NCI-H446 (cell line): ENCODE measurements around the gene ALOX12B.
"Not testable (repeated sequence)": the region's sequence is repeated elsewhere in the genome, so short reads cannot be mapped to it uniquely, and the experiment has no call there.

ENCODE experiments used
- DNase-seq, 2 experiments: peaks; one replicate each; lab custom pipeline; 2025; lab: John Stamatoyannopoulos, UW

Gene ALOX12B

DNA sequence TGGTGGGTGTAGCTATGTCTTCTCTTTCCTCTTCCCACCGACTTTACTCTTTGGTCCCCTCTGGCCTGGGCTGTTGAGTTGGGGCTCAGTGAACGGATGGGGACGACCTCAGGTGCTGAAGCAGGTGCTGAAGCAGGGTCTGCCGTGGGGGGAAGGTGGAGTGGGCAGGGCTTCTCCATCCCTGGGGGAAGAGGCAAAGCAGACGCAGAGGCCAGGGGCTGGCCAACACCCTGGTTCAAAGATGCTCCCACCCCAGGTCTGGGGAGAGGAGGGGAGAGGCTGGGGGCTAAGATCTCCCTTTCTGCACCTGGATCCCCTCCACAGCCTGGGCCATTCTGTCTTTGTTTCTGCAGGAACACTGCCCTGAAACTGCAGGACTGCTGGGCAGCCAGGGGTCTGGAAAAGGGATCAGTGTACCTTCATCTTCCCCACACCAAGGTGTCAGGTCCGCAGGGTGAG lies 22.9 kb downstream of the ALOX12B start:
- no peak for DNase-seq

DNA sequence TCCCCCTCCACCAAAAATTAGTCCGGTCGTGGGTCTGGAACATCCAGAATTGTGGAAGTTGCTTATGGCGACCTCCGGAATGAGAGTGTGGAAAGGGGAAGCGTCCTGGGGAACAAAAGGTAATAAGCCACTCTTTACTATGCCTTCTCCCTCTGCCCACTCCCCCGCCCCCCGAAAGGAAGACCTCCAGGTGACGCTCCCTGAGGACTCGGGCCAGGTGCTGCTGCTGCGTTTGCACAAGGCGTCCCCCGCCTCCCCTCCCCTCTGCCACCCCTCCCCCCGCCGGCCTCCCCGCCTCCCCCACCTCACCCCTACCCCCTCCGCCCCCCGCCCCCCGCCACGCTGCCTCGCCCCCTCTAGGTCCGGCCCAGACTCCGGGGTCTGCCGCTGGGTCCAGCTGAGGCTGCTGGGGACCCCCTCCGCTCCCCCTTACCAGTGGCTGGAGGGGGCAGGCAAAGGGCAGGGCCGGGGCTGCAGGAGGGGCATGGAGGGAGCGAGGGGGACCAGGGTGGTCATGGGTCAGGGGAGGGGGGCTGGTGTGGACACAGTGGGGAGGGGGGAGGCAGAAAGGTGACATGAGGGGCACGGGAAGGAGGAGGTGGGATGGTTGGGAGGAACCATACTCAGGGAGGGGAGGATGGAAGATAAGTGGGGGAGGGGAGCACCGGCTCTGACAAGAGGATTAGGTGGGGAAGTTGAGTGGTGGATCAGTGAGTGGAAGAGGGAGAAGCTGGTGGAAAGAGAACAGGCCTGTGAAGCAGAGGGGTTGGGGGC lies 23.6 kb downstream of the ALOX12B start:
- DNase-seq, result no peak

DNA sequence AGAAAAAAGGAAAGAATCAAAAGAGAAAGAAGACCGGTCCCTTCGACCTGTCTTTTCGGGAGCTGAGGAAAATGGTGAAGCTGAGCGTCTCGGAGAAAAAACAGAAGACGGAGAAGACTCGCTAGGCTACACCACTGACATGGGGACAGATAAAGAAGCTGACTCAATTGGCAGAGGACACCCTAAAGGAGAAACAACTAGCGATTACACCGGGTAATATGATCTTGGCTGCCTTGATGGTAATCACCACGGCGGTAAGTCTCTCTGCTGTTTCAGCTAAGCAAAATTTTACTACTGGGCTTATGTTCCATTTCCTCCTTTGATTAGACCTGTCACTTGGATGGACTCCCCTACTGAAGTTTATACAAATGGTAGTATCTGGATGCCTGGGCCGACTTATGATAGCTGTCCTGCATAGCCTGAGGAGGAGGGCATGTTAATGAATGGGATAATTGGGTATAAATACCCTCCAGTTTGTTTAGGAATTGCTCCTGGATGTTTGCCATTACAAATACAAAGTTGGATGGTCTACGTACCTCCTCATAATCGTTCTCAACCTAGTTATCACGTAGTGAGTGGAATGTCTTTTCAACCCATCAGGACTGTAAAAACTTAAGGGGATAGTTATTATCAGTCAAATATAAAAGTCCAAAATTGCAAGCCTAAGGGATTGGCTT lies 24.6 kb downstream of the ALOX12B start:
- DNase-seq, result no peak

DNA sequence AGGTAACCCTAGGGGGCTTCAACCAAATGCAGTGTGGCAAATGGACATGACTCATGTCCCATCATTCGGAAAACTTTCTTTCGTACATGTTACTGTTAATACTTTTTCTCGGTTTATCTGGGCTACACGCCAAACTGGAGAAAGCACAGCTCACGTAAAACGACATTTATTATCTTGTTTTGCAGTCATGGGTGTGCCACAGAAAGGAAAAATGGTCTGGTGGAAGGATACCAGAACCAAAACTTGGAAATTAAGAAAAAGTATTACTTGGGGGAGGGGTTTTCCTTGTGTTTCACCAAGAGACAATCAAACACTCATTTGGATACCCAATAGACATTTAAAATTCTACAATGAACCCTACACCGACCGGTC lies 25.1 kb downstream of the ALOX12B start:
- no peak for DNase-seq

DNA sequence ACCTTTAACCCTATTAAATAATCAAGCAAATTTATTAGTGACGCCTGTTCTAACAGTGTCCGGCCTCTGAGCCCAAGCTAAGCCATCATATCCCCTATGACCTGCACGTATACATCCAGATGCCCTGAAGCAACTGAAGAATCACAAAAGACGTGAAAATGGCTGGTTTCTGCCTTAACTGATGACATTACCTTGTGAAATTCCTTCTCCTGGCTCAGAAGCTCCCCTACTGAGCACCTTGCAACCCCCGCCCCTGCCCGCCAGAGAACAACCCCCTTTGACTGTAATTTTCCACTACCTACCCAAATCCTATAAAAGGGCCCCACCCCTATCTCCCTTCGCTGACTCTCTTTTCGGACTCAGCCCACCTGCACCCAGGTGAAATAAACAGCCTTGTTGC lies 25.7 kb downstream of the ALOX12B start:
- DNase-seq, result not testable (repeated sequence)

DNA sequence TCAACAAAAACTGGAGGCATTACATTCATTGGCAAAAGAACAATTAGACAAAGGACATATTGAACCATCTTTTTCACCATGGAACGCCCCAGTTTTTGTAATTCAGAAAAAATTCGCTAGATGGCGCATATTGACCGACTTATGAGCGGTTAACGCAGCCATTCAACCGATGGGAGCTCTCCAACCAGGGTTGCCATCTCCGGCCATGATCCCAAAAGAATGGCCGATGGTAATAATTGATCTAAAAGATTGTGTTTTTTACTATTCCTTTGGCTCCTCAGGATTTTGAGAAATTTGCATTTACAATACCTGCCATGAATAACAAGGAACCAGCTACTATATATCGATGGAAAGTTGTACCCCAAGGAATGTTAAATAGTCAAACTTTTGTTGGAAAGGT lies 27.2 kb downstream of the ALOX12B start:
- DNase-seq, result peak; percentile 68 to 92

DNA sequence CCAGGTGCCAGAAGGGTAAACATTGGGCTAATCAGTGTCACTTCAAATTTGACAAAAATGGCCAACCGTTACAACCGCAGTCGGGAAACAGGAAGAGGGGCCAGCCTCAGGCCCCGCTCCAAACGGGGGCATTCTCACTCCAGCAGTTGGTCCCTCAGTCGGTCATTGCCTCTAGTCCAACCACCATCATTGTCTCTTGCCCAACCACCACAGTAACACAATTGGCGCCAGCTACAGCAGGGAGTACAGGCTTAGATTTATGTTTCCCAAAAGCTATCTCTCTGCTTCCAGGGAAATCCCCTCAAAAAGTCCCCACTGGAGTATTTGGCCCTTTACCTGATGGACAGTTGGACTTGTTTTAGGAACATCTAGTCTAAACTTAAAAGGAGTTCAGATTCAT lies 28.4 kb downstream of the ALOX12B start:
- DNase-seq, result no peak

DNA sequence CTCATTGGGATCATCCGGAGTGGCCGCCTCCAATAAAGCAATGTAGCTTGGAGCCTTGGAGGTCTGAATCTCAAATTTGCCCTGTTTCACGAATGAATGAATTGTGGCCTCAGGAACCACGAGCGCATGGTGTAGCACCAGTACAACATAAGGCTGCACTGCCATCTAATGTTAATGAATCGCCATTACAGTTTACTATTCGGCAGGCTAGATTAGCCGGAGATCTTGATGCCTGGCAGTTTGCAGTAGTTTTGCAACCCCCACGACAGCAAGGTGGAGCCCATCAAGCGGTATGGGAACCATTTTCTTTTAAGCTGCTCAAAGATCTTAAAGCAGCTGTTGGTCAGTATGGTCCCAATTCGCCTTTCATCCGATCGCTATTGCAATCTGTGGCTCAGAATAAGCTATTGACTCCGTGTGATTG lies 29.8 kb downstream of the ALOX12B start:
- peak; percentile 80 to 92 for DNase-seq

DNA sequence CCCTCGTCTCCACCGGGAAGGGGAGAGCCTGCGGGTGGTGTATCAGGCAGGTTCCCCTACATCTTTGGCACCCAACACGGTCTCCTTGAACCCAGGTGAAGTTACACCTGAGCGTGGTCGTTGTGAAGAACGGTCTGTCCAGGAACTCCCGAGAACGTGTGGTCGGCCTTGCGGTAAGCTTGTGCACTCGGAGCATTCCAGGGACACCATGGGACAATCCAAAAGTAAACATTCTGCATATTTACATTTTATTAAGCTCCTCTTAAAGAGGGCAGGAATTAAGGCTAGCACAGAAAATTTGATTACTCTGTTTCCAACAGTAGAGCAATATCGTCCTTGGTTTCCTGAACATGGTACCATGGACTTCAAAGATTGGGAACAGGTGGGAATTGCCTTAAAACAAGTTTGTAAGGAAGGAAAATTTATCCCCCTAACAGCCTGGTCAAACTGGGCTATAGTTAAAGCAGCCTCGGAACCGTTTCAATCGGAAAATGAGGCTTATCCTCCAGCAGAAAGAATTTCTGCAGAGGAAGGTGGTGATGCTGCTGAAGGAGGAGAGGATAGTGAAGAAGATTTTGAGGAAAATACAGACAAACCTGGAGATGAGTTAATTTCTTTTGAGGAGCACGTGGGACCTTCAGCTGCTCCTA lies 30.4 kb downstream of the ALOX12B start:
- no peak for DNase-seq

DNA sequence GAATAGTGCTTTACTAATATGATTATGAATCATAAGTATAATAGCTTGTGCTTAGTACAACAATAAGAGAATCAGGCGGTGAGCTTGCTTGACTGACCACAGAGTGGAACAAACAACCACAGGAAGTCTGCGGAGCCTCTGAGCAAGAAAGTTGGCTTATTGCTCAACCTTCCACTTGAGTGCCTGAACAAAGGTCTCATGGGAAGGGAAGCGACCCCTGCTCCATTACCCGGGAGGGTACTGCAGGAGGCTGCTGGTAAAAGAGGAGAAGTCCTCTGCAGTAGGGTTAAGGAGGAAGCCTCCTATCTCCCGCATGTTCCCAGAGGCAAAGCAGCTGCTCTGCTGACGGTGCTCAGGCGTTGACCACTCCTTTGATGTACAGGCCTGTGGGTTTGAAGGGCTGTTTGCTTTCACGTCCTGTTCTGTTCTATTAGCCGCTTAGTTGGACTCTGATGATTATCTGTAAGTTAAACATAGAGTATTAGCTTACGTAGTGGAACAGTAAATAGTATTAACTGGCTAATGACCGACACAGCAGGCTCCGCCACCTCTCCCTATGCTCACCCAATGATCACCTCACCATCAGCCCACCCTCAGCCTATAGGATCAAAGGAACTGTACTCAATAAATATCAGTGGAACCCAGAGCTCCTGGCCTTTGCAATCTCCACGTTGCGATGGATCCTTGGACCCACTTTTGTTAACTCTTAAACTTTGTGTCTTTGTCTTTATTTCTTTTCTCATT lies 31.1 kb downstream of the ALOX12B start:
- DNase-seq, result no peak

DNA sequence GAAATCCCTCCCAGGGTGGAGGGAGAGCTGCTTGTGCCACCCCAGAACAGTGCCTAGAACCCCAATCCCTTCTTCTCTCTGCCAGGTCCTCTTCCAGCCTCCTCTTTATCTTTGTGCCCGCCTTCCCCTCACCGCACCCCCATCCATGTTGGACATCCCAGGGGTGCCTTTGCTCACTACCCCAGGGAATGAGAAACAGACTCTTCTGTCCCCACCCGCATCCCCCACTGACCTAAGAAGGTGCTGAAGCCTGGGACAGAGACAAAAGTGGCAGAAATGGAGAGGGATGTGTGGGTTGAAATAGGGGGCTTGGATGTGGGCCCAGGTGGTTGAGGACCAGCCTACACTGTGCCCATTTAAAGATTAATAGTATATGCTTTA lies 31.7 kb downstream of the ALOX12B start:
- no peak for DNase-seq

DNA sequence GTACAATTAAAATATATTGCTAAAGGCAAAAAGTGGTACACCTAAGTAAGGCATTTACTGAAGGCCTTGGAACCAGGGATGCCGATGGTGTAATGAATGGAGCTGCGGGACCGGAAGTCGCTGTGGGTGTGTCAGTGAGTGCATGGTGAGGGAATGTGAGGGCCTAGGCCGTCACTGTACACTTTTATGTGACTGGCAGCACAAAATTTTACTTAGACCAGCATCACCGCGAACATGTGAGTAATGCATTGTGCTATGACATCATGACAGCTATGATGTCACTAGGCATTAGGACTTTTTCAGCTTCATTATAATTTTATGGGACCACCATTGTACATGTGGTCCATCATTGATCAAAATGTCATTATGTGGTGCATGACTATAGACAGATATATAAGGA lies 33.9 kb downstream of the ALOX12B start:
- DNase-seq, result no peak

DNA sequence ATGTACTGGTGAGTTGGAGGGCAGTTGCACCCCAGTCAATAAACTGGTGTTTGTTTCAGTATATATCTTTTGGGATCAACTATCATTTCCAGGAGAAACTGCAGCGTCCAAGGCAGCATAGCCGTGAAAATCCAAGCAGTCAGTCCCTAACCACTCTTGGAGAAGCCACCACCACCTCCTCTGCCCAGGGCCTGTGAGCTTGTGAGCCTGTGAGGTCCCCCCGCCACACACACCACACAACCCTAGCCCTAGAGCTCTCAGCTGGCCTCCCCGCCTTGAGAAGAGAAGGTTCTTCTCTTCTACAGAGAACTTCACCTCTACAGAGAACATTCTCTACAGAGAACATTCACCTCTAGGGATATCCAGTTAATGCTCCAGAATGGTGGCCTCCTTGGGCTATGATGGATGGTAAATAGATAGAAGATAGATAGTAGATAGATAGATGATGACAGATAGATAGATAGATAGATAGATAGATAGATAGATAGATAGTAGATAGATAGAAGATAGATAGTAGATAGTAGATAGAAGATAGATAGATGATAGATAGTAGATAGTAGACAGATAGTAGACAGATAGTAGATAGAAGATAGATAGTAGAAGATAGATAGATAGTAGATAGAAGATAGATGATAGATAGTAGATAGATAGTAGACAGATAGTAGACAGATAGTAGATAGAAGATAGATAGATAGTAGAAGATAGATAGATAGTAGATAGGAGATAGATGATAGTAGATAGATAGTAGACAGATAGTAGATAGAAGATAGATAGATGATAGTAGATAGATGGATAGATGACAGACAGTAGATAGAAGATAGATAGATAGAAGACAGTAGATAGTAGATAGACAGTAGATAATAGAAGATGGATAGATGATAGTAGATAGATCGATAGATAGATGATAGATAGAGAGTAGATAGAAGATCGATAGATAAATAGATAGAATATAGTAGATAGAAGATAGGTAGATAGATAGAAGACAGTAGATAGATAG lies 35.0 kb downstream of the ALOX12B start:
- DNase-seq, result no peak

DNA sequence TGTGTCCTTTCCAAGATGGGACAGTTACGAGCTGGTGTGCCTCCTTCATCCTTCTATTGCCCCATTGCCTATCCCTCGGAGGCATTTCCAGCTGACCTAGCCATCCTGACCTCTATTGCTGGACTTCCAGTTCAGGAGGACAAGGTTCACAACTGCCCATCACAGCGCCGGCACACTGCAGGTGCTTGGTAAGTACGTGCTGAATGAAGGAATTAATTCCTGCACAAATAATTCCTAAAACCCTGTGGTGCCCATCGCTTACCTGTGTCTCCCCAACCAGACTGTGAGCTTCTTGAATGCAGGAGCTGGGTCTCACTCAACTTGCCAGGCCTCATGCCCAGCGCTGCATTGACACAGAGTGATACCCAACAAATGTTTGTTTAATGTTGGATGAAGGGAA lies 35.7 kb downstream of the ALOX12B start:
- DNase-seq, result no peak

DNA sequence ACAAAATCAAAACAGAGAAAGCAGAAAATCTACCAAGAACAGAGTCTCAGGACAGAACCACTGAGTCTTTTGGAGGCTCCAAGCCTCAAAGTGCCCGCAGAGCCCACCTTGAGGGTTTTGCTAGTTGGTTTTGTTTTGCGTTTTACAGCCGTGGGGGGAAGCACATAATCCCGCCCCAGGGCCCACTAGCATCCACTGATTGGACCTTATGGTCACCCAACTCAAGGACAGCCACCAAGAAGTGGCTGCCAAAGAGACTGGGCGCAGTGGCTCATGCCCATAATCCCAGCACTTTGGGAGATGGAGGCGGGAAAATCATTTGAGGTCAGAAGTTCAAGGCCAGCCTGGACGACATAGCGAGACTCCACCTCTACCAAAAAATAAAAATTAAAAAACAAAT lies 38.8 kb downstream of the ALOX12B start:
- no peak for DNase-seq

DNA sequence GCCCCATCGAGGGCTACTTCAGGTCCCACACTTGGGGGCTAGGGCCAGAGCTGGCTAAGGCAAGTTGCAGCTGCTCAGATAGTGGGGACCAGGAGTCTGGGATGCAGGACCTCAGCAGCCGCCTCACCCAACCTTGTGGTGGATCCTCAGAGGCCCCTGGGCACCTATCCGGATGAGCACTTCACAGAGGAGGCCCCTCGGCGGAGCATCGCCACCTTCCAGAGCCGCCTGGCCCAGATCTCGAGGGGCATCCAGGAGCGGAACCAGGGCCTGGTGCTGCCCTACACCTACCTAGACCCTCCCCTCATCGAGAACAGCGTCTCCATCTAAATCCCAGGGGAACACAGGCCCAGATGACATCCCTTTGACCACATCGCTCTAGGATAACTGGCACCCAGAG lies 39.3 kb downstream of the ALOX12B start:
- no peak for DNase-seq

DNA sequence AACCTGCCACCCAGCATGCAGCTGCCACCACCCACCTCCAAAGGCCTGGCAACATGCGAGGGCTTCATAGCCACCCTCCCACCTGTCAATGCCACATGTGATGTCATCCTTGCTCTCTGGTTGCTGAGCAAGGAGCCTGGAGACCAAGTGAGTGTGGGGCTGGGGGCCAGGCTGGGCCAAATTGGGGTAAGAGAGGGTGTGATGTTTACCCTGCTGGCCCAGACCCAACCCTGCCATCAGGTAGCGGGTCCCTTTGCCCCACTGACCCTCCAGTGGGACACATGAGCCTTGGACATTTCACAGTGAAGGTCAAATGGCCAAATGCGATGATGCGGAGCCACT lies 39.8 kb downstream of the ALOX12B start:
- no peak for DNase-seq

DNA sequence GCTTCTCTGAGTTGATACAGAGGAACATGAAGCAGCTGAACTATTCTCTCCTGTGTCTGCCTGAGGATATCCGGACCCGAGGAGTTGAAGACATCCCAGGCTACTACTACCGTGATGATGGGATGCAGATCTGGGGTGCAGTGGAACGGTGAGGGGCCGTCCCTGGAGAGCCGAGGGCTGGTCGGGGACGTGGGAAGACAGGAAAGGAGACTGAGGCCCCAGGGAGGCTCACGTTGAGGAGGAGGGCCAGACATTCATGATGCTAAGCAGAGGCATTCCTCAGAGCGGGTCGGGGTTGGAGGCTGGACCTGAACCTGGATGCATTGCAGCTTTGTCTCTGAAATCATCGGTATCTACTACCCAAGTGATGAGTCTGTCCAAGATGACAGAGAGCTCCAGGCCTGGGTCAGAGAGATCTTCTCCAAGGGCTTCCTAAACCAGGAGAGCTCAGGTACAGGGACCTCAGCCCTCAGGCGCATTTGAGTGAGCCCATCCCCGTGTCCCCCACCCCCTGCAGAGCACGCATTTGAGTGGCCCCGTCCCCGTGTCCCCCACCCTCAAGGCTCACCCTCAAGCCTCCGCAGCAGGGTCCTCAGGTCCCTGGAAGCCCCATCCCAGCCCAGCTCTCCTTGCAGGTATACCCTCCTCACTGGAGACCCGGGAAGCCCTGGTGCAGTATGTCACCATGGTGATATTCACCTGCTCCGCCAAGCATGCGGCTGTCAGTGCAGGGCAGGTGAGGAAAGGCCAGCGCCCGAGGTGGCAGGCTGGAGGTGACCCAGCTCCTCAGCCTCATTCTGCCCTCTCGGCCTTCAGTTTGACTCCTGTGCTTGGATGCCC lies 40.4 kb downstream of the ALOX12B start:
- no peak for DNase-seq

DNA sequence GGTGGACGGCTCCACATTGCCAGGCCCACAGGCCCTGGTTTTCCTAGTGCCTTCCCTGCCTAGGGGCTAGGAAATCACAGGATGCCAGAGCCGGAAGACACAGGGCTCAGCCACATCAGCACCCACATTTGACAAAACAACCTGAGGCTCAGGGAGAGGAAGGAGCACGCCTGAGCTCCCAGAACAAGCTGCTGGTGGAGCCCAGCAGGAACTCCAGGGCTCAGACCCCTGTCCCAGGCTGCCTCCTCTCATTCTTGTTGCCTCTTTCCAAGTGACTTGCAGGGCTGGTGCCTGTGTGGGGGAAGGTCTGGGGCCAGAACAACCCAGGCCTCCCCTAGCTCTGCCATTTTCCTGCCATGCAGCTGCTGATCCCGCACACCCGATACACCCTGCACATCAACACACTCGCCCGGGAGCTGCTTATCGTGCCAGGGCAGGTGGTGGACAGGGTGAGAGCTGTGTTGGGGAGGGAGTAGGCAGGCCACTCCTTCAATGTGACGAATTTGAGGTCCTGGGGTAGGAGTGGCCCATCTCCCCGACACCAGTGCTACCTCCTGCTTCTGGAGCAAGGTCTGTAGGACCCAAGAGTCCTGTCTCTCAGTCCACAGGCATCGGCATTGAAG lies 41.1 kb downstream of the ALOX12B start:
- DNase-seq, result no peak
